Panc1 (cell line): ENCODE results near the gene FMN2. TPM values are rescaled to one million over a fixed set of nuclear protein-coding genes. Genes with fewer than 3 reads are reported as not detected.

Experiments used
- ATAC-seq: fragments of 200-7000 bp; cut with Tn5 transposase; 2 replicates; pipeline ENCODE4 v1.9.1; 2020; ENCODE audit warnings: mild to moderate bottlenecking, moderate library complexity
- BruUV-seq: library from RNA; stranded (reverse); fragments of 400-500 nt; replicated peaks from 2 replicates; lab custom pipeline; 2021; lab: Mats Ljungman, UMichigan
- CTCF ChIA-PET: fragments of 300-600 bp; sonication (Branson Sonifier 250); formaldehyde crosslinking; loops from one replicate; lab custom pipeline; 2022; ENCODE audit warnings: antibody characterized with exemption; lab: Charles Lee
- POLR2A ChIA-PET: fragments of 300-600 bp; sonication (Branson Sonifier 250); formaldehyde crosslinking; loops from one replicate; lab custom pipeline; 2022; ENCODE audit warnings: antibody characterized with exemption; lab: Charles Lee
- DNase-seq: peaks from one replicate; pipeline ENCODE4 v3.0.0-alpha.2; 2010; ENCODE audit warnings: low read depth, low spot score
- H3K27ac ChIP-seq: 2 replicates; pipeline ENCODE4 v1.5.1; 2011; ENCODE audit warnings: mild to moderate bottlenecking, low read length, inconsistent platforms
- H3K27me3 ChIP-seq: fragments of 200-500 bp; sonication (Bioruptor generic); 2 replicates; pipeline ENCODE4 v1.6.0; 2014; ENCODE audit warnings: low read length, inconsistent platforms; ENCODE audit not compliant: control insufficient read depth, insufficient read depth
- H3K36me3 ChIP-seq: fragments of 200-500 bp; sonication (Bioruptor generic); 2 replicates; pipeline ENCODE4 v1.5.1; 2014; ENCODE audit warnings: inconsistent platforms, mild to moderate bottlenecking, low read length, moderate library complexity; ENCODE audit not compliant: control insufficient read depth, insufficient read depth
- H3K4me1 ChIP-seq: 2 replicates; pipeline ENCODE4 v1.5.1; 2011; ENCODE audit warnings: inconsistent platforms, mild to moderate bottlenecking, low read length, moderate library complexity; ENCODE audit not compliant: control insufficient read depth, insufficient read depth
- H3K4me3 ChIP-seq, 2 experiments: 2 replicates each; pipeline ENCODE4 v1.5.1; 2011 to 2012; ENCODE audit warnings: low read depth in 2 of 2, low read length in 2 of 2, mild to moderate bottlenecking in 2 of 2, inconsistent platforms in 1 of 2, moderate library complexity in 1 of 2
- H3K9me3 ChIP-seq: fragments of 200-500 bp; sonication (Bioruptor generic); 2 replicates; pipeline ENCODE4 v1.5.1; 2014; ENCODE audit warnings: low read depth, mild to moderate bottlenecking, inconsistent platforms, low read length, moderate library complexity; ENCODE audit not compliant: control insufficient read depth, insufficient read depth
- CTCF ChIP-seq: fragments of 450-650 bp; IDR thresholded peaks from 2 replicates; pipeline ENCODE4 v1.5.1; 2017; ENCODE audit warnings: mild to moderate bottlenecking
- POLR2AphosphoS5 ChIP-seq: IDR thresholded peaks from 2 replicates; pipeline ENCODE4 v1.6.1; 2012; ENCODE audit warnings: mild to moderate bottlenecking, low read depth, low read length, moderate library complexity
- REST ChIP-seq, 2 experiments: IDR thresholded peaks; 2 replicates each; pipeline ENCODE4 v1.6.1; 2011 to 2012; ENCODE audit warnings: low read depth in 2 of 2, control low read depth in 1 of 2, low read length in 1 of 2, mild to moderate bottlenecking in 1 of 2, moderate library complexity in 1 of 2; ENCODE audit not compliant: insufficient read depth in 1 of 2
- SIN3A ChIP-seq: IDR thresholded peaks from 2 replicates; pipeline ENCODE4 v1.6.1; 2012; ENCODE audit warnings: low read depth, mild to moderate bottlenecking, low read length, moderate library complexity, borderline replicate concordance; ENCODE audit not compliant: insufficient read depth
- TCF7L2 ChIP-seq: IDR thresholded peaks from 2 replicates; pipeline ENCODE4 v1.6.1; 2011; ENCODE audit warnings: mild to moderate bottlenecking, low read depth, low read length, inconsistent platforms
- in situ Hi-C: cut with HindIII; loops from 2 replicates; pipeline ENCODE4 v1.10.0; 2016; ENCODE audit warnings: low sequenced_read_pairs, low pct_unique_long_range_greater_than_20kb
- intact Hi-C: fragments of 100-400 bp; cut with micrococcal nuclease; formaldehyde crosslinking; loops from one replicate; pipeline ENCODE4 v1.10.0; 2022; ENCODE audit not compliant: unreplicated experiment
- total RNA-seq: library from RNA; stranded (reverse); gene quantifications from one replicate; pipeline ENCODE4 v1.2.1, GENCODE V29; 2021; ENCODE audit not compliant: unreplicated experiment

The FMN2 gene
- total RNA-seq, 1 experiment from 2014 or later, result 1.9 TPM

DNA sequence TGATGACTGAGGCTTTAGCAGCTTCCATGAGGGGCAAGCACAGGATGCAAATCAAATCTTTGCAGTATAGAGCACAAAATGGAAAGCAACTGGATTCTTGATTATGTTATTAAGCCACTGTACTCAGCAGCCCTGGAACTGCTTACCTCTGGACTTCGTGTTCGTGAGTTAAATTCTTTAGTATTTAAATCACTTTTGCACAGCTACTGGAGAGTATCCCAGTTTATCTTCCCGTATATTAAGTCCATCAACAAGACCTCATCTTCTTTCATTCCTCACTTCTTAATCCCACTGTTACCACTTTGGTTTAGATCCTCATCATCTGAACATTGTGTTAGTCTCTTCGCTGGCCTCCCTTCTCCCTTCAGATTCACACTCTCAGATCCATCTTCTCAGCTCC is 411.4 kb downstream of the FMN2 start:
- Histone ChIP-seq H3K9me3 (no peaks in the 10 kb centered on the region), H3K27me3 (no peaks in the 10 kb centered on the region), H3K4me3 (no peak overlapping the region), H3K27ac (no peak overlapping the region), H3K36me3 (no peaks in the 10 kb centered on the region), H3K4me1 (no peaks in the 10 kb centered on the region)
- in situ Hi-C loops (no loop called here), intact Hi-C loops (no loop called here)
- TF ChIP-seq CTCF, result no peak
- no peak for TF ChIP-seq REST (IDR thresholded peaks at IDR 0.05; ENCODE audit: insufficient read depth in 1 of 2, low read depth in 2 of 2, low read length in 1 of 2)
- no peak for TF ChIP-seq POLR2AphosphoS5
- no peak for TF ChIP-seq TCF7L2
- no peak for TF ChIP-seq SIN3A
- CTCF ChIA-PET, result no interaction called here
- ATAC-seq (no peak), DNase-seq (no peak)
- BruUV-seq, result no TSS peak
- POLR2A ChIA-PET, result no interaction called here

GRCh38 chr1:240503558-240503957 is 411.9 kb downstream of the FMN2 start:
- Histone ChIP-seq H3K36me3 (no peaks in the 10 kb centered on the region), H3K27me3 (no peaks in the 10 kb centered on the region), H3K27ac (no peak overlapping the region), H3K9me3 (no peaks in the 10 kb centered on the region), H3K4me3 (no peak overlapping the region), H3K4me1 (no peaks in the 10 kb centered on the region)
- no TSS peak for BruUV-seq
- DNase-seq (no peak), ATAC-seq (no peak)
- intact Hi-C loops (no loop called here), in situ Hi-C loops (no loop called here)
- TF ChIP-seq SIN3A (no peak), REST (IDR thresholded peaks at IDR 0.05; ENCODE audit: insufficient read depth in 1 of 2, low read depth in 2 of 2, low read length in 1 of 2) (no peak), TCF7L2 (no peak), POLR2AphosphoS5 (no peak), CTCF (no peak)
- ChIA-PET POLR2A (no interaction called here), CTCF (no interaction called here)
